Skeletal muscle satellite cell (primary cell): ENCODE results near the gene MUC16.

Source experiments
- H3K27me3 ChIP-seq: 2 replicates; pipeline ENCODE4 v1.7.0; 2013; ENCODE audit warnings: low read length; ENCODE audit not compliant: control insufficient read depth, insufficient read depth
- H3K36me3 ChIP-seq: 2 replicates; pipeline ENCODE4 v1.7.0; 2013; ENCODE audit warnings: mild to moderate bottlenecking, control low read depth, low read length; ENCODE audit not compliant: insufficient read depth
- H3K4me1 ChIP-seq: 2 replicates; pipeline ENCODE4 v1.7.0; 2013; ENCODE audit warnings: low read length; ENCODE audit not compliant: control insufficient read depth, insufficient read depth
- H3K4me2 ChIP-seq: 2 replicates; pipeline ENCODE4 v1.7.0; 2013; ENCODE audit warnings: mild to moderate bottlenecking, low read length
- H3K4me3 ChIP-seq: 2 replicates; pipeline ENCODE4 v1.7.0; 2013; ENCODE audit warnings: low read length
- H3K9ac ChIP-seq: 2 replicates; pipeline ENCODE4 v1.7.0; 2013; ENCODE audit warnings: mild to moderate bottlenecking, low read depth, low read length, moderate library complexity
- H3K9me3 ChIP-seq: replicated peaks from 2 replicates; pipeline ENCODE4 v1.7.0; 2013; ENCODE audit warnings: mild to moderate bottlenecking, control low read depth, low read length

Gene MUC16

GRCh38 chr19:9000933-9001332, 9.3 kb downstream of the MUC16 start:
- no peaks in the 10 kb centered on the region for H3K36me3 ChIP-seq
- no peak overlapping the region for H3K4me2 ChIP-seq
- H3K27me3 ChIP-seq, result no peaks in the 10 kb centered on the region
- H3K4me3 ChIP-seq, result no peak overlapping the region
- no peak overlapping the region for H3K9ac ChIP-seq
- peaks cover 9% of the 10 kb centered on the region for H3K9me3 ChIP-seq
- no peaks in the 10 kb centered on the region for H3K4me1 ChIP-seq

DNA sequence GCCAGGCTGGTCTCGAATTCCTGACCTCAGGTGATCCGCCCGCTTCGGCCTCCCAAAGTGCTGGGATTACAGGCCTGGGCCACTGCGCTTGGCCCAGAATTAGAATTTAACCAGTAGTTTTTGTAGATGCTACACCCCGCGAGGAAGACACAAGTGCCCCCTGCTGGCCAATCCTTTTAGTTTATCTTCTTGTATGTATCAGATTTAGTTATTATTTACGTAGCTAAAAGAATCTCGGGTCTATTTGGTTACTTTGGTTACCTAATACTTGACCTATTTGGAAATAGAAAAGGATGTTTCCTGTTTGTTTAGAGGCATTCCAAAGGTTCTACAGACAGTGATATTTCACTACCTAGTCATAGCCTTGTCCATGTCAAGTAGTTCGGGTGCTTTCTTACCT, 22.0 kb downstream of the MUC16 start:
- H3K9me3 ChIP-seq, result peaks cover 3% of the 10 kb centered on the region

GRCh38 chr19:8986296-8986695, 23.9 kb downstream of the MUC16 start:
- no peaks in the 10 kb centered on the region for H3K36me3 ChIP-seq

More for the DNA sequence above, 22.0 kb downstream of the MUC16 start:
- no peak overlapping the region for H3K4me2 ChIP-seq
- H3K4me3 ChIP-seq, result no peak overlapping the region
- H3K36me3 ChIP-seq, result no peaks in the 10 kb centered on the region
- no peak overlapping the region for H3K9ac ChIP-seq
- no peaks in the 10 kb centered on the region for H3K4me1 ChIP-seq
- H3K27me3 ChIP-seq, result no peaks in the 10 kb centered on the region

GRCh38 chr19:8973501-8974091, 36.6 kb downstream of the MUC16 start:
- Histone ChIP-seq H3K36me3 (no peaks in the 10 kb centered on the region), H3K4me1 (no peaks in the 10 kb centered on the region), H3K4me3 (no peak overlapping the region), H3K27me3 (no peaks in the 10 kb centered on the region), H3K9ac (no peak overlapping the region), H3K4me2 (no peak overlapping the region), H3K9me3 (peaks cover 35% of the 10 kb centered on the region)

More at GRCh38 chr19:8986296-8986695, 23.9 kb downstream of the MUC16 start:
- Histone ChIP-seq H3K4me3 (no peak overlapping the region), H3K4me1 (no peaks in the 10 kb centered on the region), H3K9me3 (peaks cover 3% of the 10 kb centered on the region), H3K4me2 (no peak overlapping the region), H3K9ac (no peak overlapping the region), H3K27me3 (no peaks in the 10 kb centered on the region)

DNA sequence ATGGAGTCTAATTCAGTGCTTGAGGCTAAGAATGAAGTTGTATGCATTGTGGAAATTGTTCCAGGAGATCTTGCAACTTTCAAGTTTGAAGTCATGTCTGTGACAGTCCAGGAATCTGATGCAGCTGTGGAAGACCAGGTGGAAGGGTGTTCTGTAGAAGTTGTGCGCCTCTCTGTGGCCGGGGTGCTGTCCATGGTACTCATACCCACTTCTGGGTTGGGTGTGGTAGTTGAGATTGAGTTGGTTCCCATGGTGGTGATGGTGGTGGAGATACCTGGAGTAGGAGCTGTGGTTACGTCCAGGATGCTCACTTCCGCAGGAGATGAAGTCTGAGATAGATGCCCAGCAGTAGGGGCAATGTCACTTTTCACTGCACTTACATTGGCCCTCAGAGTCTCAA, 44.3 kb downstream of the MUC16 start:
- Histone ChIP-seq H3K4me1 (no peaks in the 10 kb centered on the region), H3K9ac (no peak overlapping the region), H3K4me3 (no peak overlapping the region), H3K27me3 (no peaks in the 10 kb centered on the region), H3K4me2 (no peak overlapping the region), H3K36me3 (no peaks in the 10 kb centered on the region), H3K9me3 (peaks cover 33% of the 10 kb centered on the region)
